ENCODE measurements around the gene GRID1.

- TF ChIP-seq GATA3 (IDR thresholded peaks at IDR 0.05; ENCODE audit: low read depth, low read length) (no peak), GATA2 (IDR thresholded peaks at IDR 0.05; ENCODE audit: low read depth, low read length) (no peak)
These were observed 199.4 kb downstream of the GRID1 start for GRCh38 chr10:86167121-86167761.

Data from SH-SY5Y (cell line).